AG04449 (cell line): ENCODE results near the gene MKRN3.
"Not testable (repeated sequence)": the region's sequence is repeated elsewhere in the genome, so short reads cannot be mapped to it uniquely, and the experiment has no call there.

Source experiments
- CTCF ChIA-PET: fragments of 350-600 bp; formaldehyde crosslinking; extraction: SDS; loops from one replicate; lab custom pipeline; 2021; ENCODE audit warnings: antibody characterized with exemption; lab: Yijun Ruan, JAX
- POLR2A ChIA-PET: fragments of 400-600, 350-600 bp; formaldehyde crosslinking; extraction: SDS; loops from one replicate; lab custom pipeline; 2020; ENCODE audit warnings: antibody characterized with exemption, inconsistent platforms; lab: Yijun Ruan, JAX
- DNase-seq: peaks from one replicate; pipeline ENCODE4 v3.0.0-alpha.2; 2010; ENCODE audit warnings: low read depth, low spot score
- H3K4me3 ChIP-seq: 2 replicates; pipeline ENCODE4 v1.5.1; 2011; ENCODE audit warnings: low read depth, mild to moderate bottlenecking, control low read depth, low read length
- CTCF ChIP-seq: IDR thresholded peaks from one replicate; pipeline ENCODE4 v1.5.1; 2011; ENCODE audit warnings: mild to moderate bottlenecking, moderate library complexity, low read length, control low read depth, inconsistent platforms; ENCODE audit not compliant: insufficient read depth; ENCODE audit errors: missing control alignments

The MKRN3 gene

GRCh38 chr15:23594252-23594770, 28.8 kb downstream of the MKRN3 start:
- TF ChIP-seq CTCF = no peak
- no peak overlapping the region for H3K4me3 ChIP-seq
- ChIA-PET POLR2A (no interaction called here), CTCF (no interaction called here)
- DNase-seq = no peak

GRCh38 chr15:23595368-23595767, 29.9 kb downstream of the MKRN3 start:
- CTCF ChIA-PET = no interaction called here
- DNase-seq = no peak
- POLR2A ChIA-PET = no interaction called here
- no peak for TF ChIP-seq CTCF
- H3K4me3 ChIP-seq = no peak overlapping the region

GRCh38 chr15:23596736-23597135, 31.3 kb downstream of the MKRN3 start:
- no peak for DNase-seq
- CTCF ChIA-PET = no interaction called here
- no peak overlapping the region for H3K4me3 ChIP-seq
- POLR2A ChIA-PET = no interaction called here
- no peak for TF ChIP-seq CTCF

- POLR2A ChIA-PET, CTCF ChIA-PET, DNase-seq, H3K4me3 ChIP-seq: not testable (repeated sequence)
Observed at GRCh38 chr15:23597278-23597677, 31.8 kb downstream of the MKRN3 start.

- no peak for DNase-seq
- TF ChIP-seq CTCF = no peak
- H3K4me3 ChIP-seq = no peak overlapping the region
- CTCF ChIA-PET = no interaction called here
- POLR2A ChIA-PET = no interaction called here
Observed at GRCh38 chr15:23599053-23599452, 33.6 kb downstream of the MKRN3 start.

GRCh38 chr15:23602124-23602523, 36.6 kb downstream of the MKRN3 start:
- CTCF ChIA-PET = no interaction called here
- no peak for DNase-seq
- POLR2A ChIA-PET = no interaction called here
- TF ChIP-seq CTCF = no peak
- no peak overlapping the region for H3K4me3 ChIP-seq

GRCh38 chr15:23606226-23606625, 40.8 kb downstream of the MKRN3 start:
- H3K4me3 ChIP-seq = no peak overlapping the region
- no peak for TF ChIP-seq CTCF
- POLR2A ChIA-PET = no interaction called here
- CTCF ChIA-PET = no interaction called here
- no peak for DNase-seq
